Iris pigment epithelial cell (primary cell): ENCODE measurements around the gene RBBP8.
"Not testable (repeated sequence)": the region's sequence is repeated elsewhere in the genome, so short reads cannot be mapped to it uniquely, and the experiment has no call there.

Experiments
- DNase-seq: peaks from one replicate; pipeline ENCODE4 v3.0.0-alpha.2; 2011; ENCODE audit warnings: low read depth

The RBBP8 gene

DNA sequence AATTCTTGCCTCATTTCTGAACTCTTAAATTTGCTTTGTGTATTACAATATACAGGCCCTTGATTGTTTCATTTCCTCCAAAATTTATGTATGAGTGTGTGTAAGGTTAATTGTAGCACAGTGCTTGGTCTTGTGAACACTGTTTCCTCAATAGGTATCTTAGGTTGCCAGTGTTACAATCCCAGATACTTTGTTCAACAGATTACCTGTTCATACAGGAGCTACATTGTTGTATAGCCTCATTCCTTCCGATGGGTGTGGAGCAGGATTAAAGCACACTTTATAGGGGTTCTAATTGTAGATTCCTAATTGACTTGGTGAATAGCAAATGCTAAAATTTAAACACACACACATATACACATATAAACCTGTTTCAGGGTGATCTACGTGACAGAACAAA, 10.7 kb downstream of the RBBP8 start:
- no peak for DNase-seq

DNA sequence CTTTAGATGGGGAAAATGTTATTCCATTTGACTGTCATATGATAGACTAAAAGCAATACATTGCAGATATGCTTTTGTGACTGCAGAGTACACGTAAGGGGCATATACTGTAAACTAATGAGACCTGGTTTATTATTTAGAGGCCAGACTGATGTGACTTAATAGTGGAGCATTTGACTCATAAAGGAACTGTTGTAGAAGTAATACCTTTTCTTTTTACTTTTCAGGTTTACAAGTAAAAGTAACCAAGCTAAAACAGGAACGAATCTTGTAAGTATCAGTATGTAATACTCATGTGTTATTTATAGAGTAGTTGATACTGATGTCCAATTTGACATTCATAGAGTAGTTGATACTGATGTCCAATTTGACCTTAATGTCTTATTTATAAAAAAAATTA, 13.1 kb downstream of the RBBP8 start:
- no peak for DNase-seq

DNA sequence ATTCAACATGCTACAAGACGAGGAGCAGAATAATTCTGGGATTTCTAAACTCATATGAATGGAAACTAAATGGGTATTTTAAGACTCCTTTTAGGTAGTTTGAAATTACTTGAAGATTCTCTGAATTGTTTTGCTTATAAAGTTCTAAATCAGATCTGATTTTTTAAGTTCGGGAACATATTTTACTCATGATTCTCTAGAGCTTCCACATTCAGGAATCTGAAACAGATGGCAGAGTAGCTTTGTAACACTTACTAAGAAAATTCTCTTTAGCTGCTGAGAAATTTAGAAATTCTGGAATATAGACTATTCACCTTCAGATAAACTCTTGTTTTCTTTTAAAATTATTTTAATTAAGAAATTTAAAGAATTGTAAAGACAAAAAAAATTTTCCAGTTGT, 13.7 kb downstream of the RBBP8 start:
- DNase-seq = peak; percentile 34

GRCh38 chr18:22951823-22952222, 18.7 kb downstream of the RBBP8 start:
- no peak for DNase-seq

- no peak for DNase-seq
These were observed 19.4 kb downstream of the RBBP8 start for GRCh38 chr18:22952525-22952924.

- not testable (repeated sequence) for DNase-seq
These were observed 20.9 kb downstream of the RBBP8 start for GRCh38 chr18:22953982-22954381.

DNA sequence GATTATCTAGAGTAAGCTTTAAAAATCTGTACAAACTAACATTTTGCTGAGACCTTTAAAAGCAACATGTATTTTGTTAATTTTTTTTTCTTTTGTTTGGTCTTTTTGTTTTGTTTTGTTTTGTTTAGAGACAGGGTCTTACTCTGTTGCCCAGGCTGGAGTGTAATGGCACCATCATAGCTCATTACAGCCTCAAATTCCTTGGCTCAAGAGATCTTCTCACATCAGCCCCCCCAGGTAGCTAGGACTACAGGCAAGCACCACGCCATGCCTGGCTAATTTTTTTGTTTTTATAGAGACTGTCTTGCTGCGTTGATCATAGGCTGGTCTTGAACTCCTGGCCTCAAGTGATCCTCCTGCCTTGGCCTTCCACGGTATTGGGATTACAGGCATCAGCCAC, 23.1 kb downstream of the RBBP8 start:
- DNase-seq = no peak

DNA sequence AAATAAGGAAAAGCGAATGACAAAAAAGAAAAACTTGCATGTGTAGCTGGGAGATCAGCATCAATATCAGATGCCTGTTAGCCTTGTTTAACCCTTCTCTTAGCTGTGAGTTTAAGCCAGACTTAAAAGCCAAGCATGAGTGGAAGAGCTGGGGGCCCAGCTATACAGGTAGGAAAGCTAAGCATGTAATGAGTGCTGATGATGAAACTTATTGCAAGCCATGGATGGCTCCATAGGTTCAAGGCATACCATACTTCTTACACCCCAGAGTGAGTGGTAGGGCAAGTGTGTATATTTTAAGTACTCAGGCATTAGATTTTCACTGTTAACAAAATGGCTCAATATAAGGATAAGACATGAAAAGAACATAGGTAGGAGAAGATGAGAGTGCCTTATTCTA, 28.0 kb downstream of the RBBP8 start:
- DNase-seq = no peak

DNA sequence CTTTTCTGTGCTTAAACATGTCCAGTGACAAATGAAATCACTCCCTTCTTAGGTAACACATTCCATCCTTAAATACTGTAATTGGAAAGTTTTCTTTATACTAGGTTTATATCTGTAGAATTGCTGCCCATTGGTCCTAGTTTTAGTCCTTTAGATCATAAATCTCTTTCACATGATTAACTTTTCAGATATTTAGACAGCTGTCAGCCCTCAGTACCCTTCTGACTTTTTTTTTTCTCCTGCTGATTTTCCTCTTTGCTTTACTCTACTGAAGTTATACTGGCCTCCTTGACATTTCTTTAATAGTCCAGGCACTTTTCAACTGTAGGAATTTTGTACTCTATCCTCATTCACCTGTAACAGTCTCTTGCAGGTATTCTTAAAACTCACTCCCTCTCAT, 28.9 kb downstream of the RBBP8 start:
- no peak for DNase-seq

DNA sequence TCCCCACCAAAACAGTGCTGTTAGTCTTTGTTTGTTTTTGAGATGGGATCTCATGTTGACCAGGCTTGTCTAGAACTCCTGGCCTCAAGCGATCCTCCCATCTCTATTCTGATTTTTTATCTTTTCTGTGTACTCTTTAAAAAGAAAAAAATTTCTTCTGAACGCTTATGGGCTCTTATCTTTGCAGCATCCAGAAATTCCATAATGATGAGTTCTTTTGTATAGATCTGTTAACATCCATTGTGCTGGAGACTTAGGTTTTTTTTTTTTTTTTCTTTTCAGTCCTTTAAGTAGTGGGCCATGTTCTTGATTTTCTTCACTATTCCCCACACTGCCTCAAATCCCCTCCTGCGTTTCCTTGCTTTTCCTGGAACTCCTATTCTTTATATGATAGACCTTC, 31.0 kb downstream of the RBBP8 start:
- DNase-seq = no peak

- DNase-seq = no peak
These were observed 31.6 kb downstream of the RBBP8 start for GRCh38 chr18:22964722-22965121.

DNA sequence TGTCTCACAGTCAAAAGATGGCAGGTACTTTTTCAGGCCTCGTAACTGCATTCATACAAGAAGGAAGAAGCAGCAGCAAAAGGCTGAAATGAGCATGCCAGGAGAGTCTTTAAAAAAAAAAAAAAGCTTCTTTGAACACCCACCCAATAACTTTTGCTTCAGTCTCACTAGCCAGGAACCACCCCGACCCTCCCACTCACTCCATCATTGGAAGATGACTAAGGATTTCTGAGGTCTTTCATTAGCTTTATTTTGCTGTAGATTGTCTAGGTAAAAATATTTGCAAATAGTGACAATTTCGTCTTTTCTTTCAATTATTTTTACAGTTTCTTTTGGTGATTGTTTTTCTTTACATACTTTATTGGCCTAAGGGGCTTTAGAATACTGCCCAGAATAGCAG, 37.9 kb downstream of the RBBP8 start:
- DNase-seq = peak; percentile 23

DNA sequence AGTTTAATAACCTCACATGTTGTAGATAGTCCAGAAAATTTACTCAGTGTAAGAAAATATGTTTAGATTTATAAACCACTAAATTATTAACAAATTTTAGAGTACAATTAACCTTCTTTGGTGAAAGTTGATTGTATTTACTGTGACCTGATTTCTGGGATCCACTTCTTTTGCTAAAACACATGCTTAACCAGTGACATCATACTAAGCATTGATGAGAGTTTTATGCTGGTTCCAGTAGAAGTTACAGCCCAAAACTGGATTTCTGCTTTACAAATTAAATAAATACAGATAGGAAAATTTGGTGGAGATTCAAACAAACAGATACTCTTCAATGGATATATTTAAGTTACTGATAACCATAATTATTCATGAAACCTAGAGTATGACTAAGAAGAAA, 40.9 kb downstream of the RBBP8 start:
- peak; percentile 25 for DNase-seq

- DNase-seq = no peak
These were observed 41.6 kb downstream of the RBBP8 start for GRCh38 chr18:22974707-22975106.

DNA sequence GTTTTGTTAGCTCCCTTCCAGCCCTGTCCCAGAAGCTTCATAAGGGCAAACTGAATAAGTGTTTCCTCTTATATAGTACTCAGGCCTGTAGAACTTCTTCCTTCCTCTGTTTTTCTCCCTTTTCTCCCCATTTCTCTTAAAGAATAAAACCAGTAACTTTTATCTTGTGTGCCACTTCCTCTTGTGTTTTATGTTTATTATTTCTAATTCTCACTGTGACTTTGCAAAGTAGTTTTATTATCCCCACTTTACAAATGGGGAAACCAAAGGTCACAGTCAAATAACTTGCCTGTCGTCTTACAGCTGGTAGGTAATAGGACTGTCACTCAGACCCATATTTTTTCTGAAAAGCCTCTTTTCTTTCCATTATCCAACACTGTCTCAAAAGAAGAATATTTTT, 42.4 kb downstream of the RBBP8 start:
- DNase-seq = no peak

DNA sequence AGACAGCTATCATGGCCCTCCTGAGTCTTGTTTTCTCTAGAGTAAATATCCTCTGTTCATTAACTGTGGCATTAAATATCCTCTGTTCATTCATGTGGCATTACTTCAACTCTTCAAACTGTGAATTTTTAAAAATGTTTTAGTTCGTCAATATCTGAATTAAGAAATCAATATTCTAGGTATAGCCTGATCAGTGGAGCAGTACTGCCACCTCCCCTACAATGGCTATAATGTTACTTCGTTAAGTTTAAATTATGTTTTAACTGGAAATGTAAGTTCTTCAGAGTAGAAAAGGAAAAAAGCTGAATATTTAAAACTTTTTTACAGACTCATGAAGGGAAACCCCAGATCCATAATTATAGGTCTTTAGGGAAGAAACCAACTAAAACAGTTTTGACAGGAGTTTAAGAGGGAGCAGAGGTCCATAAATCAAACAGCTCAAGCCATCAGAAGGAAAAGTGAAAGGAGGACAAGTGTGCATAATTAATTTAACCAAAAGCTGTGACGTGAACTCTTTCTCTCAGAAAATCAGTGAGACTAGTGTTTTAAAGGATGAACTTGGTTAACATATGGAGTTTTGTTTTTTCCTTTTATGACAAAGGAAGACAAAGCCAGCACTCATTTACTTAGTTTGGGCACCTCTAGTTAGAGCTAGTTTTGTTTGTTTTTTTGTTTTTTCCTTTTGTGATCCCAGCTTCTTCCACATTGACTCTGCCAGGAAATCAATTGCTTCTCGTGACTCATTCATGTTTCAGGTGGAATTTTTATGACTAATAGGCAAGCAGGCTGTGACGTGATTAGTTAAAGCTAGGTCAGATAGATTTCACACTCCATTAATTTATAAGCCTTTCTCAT, 44.9 kb downstream of the RBBP8 start:
- DNase-seq = peak; percentile 89

GRCh38 chr18:22980394-22980793, 47.3 kb downstream of the RBBP8 start:
- no peak for DNase-seq

DNA sequence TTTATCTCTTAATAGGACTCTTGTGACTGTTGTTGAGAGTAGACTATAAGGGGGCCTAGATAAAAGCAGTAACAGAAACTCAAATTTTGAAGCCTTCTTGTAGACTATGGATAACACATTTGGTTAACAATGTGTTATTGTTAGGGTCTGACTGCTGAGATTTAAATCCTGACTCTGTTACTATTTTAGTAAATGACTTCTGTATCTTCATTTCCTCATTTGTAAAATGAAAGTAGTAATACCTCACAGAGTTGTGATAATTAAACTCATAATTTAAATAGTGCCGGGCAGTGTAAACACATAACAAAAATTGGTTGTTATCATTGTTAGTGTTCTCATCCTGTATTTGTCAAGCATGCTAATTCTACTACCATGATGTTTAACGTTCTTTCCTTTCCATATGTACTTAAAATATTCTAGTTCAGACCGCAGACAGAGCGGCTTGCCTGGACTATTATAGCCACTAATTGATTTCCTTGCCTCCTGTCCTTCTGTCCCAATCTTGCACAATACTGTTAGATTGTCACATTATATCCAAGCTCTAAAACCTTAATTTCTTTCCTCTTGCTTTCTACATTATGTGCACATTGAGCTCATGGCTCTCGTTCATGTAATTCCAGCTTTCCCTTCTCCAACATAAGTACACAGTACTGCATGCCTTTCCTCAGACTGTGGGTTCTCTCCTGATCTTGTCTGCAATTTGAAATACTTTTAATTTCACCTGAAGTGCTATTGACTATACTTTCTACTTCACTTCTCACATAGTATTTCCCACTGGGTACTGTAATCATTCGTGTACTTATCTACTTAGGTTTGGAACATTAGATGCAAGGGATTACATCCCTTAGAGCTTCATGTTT, 48.4 kb downstream of the RBBP8 start:
- DNase-seq = no peak

GRCh38 chr18:22983175-22983574, 50.0 kb downstream of the RBBP8 start:
- peak; percentile 64 for DNase-seq

DNA sequence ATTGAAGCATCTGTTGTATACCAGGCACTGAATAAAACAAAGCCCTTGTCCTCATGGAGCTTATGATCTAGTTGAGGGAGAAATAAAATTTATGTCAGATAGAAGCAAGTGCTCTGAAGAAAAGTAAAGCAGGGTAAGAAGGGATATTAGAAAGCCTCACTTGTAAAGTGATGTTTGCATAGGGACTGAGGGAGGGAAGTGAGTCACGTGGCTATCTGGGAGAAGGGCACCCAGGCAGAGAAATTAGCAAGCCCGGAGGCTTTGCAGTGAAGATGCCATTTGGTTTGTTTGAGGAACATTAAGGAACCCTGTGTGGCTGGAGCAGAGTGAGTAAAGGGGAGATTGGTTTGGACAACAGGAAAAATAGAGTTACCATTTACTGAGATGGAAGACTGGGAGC, 52.1 kb downstream of the RBBP8 start:
- peak; percentile 29 for DNase-seq

- no peak for DNase-seq
These were observed 54.5 kb downstream of the RBBP8 start for GRCh38 chr18:22987547-22988189.

DNA sequence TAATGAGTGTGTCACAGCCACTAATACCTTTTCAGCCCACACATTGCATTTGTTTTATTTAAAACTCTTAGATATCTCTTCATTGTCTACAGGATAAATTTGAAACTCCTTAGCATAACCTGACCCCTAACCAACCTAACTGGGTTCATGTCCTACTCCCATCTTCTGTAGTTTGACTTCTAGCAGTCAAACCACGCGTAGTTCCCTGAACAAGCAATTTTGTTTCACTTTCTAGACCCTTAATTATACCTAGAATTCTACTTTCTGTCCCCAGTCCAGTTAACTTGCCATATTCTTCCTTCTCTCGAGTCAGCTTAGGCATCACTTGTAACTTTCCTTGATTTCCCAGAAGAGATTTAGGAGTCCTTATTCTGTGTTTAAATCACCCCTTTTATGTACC, 55.1 kb downstream of the RBBP8 start:
- no peak for DNase-seq

- no peak for DNase-seq
These were observed 65.2 kb downstream of the RBBP8 start for GRCh38 chr18:22998344-22998743.
